Measurements from ENCODE around the gene KATNAL1. TPM values are rescaled to one million over a fixed set of nuclear protein-coding genes. Genes with fewer than 3 reads are reported as not detected.

KATNAL1 gene
- total RNA-seq, 4 donors from 2014 or later = 3.1 to 15.2 (median 4.2) TPM

DNA sequence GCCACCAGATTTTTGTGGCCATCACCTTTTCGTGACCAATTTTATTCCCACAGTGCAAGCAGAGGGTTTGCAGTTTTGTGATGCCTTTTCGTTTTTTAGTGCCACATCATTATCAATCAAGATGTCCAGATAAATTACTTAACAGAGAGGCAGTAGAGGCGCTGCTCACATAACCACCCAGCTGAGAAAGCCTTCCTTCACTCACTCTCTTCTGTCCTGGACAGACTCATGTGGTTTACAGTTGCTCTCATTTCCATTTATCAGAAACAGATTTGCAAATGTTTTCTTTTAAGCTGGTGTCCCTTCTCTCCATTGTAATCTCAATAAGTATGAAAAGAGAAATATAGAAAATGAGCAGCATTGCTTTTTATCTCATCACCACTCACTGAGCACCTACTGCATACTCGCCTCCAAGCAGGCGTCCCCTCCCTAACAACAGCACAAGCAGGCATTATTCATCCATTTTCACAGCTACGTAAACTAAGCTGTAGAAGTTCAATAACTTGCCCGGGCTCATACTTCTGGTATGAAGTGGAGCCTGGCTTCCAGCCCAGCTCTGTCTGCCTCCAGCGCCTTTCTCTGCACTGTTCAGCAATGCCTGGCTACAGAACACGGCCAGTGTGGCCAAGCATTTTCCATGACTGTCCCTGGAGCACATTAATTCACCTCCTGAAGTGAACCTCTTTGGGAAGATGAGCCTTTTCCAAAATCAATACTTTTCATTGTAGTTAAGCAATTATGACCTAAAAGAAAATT is 34.6 kb upstream of the KATNAL1 start:
- intact Hi-C loops (cut with DNase I; ENCODE audit: low total_unique reads) = no loop called here
- no peak overlapping the region for H3K4me3 ChIP-seq (ENCODE audit: low read depth, poor library complexity, severe bottlenecking)
- TF ChIP-seq POLR2A (IDR thresholded peaks at IDR 0.05) = no peak
- TF ChIP-seq, protein P1, sequence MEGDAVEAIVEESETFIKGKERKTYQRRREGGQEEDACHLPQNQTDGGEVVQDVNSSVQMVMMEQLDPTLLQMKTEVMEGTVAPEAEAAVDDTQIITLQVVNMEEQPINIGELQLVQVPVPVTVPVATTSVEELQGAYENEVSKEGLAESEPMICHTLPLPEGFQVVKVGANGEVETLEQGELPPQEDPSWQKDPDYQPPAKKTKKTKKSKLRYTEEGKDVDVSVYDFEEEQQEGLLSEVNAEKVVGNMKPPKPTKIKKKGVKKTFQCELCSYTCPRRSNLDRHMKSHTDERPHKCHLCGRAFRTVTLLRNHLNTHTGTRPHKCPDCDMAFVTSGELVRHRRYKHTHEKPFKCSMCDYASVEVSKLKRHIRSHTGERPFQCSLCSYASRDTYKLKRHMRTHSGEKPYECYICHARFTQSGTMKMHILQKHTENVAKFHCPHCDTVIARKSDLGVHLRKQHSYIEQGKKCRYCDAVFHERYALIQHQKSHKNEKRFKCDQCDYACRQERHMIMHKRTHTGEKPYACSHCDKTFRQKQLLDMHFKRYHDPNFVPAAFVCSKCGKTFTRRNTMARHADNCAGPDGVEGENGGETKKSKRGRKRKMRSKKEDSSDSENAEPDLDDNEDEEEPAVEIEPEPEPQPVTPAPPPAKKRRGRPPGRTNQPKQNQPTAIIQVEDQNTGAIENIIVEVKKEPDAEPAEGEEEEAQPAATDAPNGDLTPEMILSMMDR (IDR thresholded peaks at IDR 0.05) = no peak
- DNase-seq (ENCODE audit: low spot score in 2 of 2) = peak; percentile 88 to 96
- 23 to 28% methylated on average over 9 of the region's 9 CpGs for WGBS, 2 donors

DNA sequence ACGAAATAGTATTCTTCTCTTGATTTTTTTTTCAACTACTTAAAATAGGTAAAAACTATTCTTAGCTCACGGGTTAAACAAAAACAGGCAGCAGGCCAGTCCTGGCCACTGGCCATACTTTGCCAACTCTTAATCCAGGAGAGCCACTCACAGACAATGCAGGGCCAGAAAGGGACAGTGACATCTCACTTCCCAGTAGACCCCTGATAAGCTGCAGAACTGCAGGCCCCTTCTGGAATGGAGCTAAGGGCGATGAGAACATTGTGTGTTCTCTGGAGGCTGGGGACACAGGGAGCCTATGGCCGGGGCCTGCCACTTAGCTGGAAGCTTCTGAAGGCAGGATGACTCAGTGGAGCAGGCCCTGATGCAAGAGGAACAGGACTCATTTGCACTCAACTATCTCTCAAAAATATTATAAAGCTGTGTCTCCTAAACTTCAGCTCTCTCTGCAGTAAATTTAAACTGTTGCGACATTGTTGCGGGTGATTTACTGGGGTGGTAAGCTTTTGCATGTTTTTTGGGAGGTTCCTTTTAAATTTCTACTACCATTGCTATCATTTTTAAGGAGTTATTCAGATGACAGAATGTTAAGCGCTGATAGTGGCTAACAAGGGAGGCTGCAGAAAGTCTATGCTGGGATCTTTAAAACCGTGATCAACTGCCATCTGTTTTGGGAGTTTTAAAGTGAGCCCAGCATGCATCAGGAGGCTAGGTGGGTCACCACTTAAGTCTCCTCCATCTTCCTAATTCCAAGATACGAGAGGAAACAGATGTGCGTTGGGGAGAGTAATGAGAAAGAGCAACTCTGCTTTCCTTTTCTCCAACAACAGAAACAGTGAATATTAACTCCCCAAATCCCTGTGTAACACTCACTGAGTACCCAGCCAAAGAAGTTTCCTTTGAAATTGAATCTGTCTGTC is 33.2 kb upstream of the KATNAL1 start:
- intact Hi-C loops (cut with DNase I; ENCODE audit: low total_unique reads) = no loop called here
- no peak overlapping the region for H3K4me3 ChIP-seq (ENCODE audit: low read depth, poor library complexity, severe bottlenecking)
- 34 to 41% methylated on average over 10 of the region's 10 CpGs for WGBS, 2 donors
- DNase-seq (ENCODE audit: low spot score in 2 of 2) = peak; percentile 78 to 92
- no peak for TF ChIP-seq POLR2A (IDR thresholded peaks at IDR 0.05)
- TF ChIP-seq, protein P1 (IDR thresholded peaks at IDR 0.05) = no peak

- 71 to 72% methylated on average over 12 of the region's 12 CpGs for WGBS, 2 donors
- no peak overlapping the region for H3K4me3 ChIP-seq (ENCODE audit: low read depth, poor library complexity, severe bottlenecking)
- no peak for DNase-seq (ENCODE audit: low spot score in 2 of 2)
- TF ChIP-seq, protein P1 (IDR thresholded peaks at IDR 0.05) = no peak
- no peak for TF ChIP-seq POLR2A (IDR thresholded peaks at IDR 0.05)
- intact Hi-C loops (cut with DNase I; ENCODE audit: low total_unique reads) = no loop called here
Measured at GRCh38 chr13:30339738-30340330, 32.5 kb upstream of the KATNAL1 start.

- no peak for DNase-seq (ENCODE audit: low spot score in 2 of 2)
- intact Hi-C loops (cut with DNase I; ENCODE audit: low total_unique reads) = no loop called here
- H3K4me3 ChIP-seq (ENCODE audit: low read depth, poor library complexity, severe bottlenecking) = no peak overlapping the region
- TF ChIP-seq, protein P1 (IDR thresholded peaks at IDR 0.05) = no peak
- TF ChIP-seq POLR2A (IDR thresholded peaks at IDR 0.05) = no peak
- 66 to 75% methylated on average over 3 of the region's 3 CpGs for WGBS, 2 donors
Measured at GRCh38 chr13:30338952-30339351, 31.6 kb upstream of the KATNAL1 start.

DNA sequence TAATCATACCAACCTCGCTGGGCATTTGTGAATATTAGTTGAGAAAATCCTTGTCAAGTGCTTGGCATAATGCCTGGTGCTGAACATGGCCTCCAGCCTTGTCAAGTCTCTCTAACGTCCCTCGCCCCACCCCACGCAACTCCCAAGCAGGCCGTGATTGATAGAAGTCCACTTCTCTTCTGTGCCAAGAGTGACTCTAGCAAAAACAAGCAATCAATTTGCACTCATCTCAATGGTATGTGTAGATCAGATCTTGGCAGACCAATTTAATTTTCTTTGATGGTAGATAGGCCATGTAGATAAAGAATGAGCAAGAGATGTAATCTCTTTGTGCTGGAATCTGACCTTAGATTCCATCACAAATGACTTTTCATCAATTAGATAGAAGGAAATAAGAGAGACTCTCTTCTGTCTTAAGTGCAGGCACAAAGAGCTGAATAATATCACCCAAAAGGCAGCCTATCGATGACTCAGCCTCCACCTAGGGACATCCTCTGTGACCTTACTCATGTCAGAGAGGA is 31.0 kb upstream of the KATNAL1 start:
- no peak for DNase-seq (ENCODE audit: low spot score in 2 of 2)
- intact Hi-C loops (cut with DNase I; ENCODE audit: low total_unique reads) = no loop called here
- no peak for TF ChIP-seq POLR2A (IDR thresholded peaks at IDR 0.05)
- TF ChIP-seq, protein P1 (IDR thresholded peaks at IDR 0.05) = no peak

More for the DNA sequence above, 31.0 kb upstream of the KATNAL1 start:
- 30 to 50% methylated on average over 6 of the region's 6 CpGs for WGBS, 2 donors
- no peak overlapping the region for H3K4me3 ChIP-seq (ENCODE audit: low read depth, poor library complexity, severe bottlenecking)
